ENCODE data around the gene NUP205. TPM values are rescaled to one million over a fixed set of nuclear protein-coding genes. Genes with fewer than 3 reads are reported as not detected.

Gene NUP205
- total RNA-seq, 4 donors from 2014 or later, result 19.4 to 51.2 (median 23.3) TPM

DNA sequence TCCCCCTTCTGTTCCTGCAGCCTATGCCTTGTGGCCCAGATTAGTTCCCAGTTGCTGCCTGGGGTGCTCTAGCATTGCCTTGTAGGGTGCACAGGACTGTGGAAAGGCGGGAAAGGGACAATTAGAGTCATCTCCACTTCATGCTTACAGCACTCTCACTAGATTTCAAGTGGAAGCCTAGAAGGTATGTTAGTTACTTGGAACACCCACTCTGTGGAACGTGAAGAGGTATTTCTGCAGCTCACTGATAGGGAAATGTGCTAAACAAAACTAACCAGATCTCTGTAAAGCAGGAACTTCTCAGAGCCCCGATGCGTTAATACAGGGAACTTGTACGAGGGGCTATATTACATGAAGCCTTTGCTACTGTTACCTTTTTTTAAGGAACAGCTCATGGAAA, 124.0 kb downstream of the NUP205 start:
- Histone ChIP-seq H3K36me3 (peaks cover 0 to 5% (median 0%) of the 10 kb centered on the region in 3 donors), H3K27ac (no peak overlapping the region), H3K4me1 (no peaks in the 10 kb centered on the region), H3K4me3 (no peak overlapping the region), H3K9me3 (no peaks in the 10 kb centered on the region), H3K27me3 (no peaks in the 10 kb centered on the region)
- no peak for TF ChIP-seq POLR2A (IDR thresholded peaks at IDR 0.05)
- TF ChIP-seq, protein P1, sequence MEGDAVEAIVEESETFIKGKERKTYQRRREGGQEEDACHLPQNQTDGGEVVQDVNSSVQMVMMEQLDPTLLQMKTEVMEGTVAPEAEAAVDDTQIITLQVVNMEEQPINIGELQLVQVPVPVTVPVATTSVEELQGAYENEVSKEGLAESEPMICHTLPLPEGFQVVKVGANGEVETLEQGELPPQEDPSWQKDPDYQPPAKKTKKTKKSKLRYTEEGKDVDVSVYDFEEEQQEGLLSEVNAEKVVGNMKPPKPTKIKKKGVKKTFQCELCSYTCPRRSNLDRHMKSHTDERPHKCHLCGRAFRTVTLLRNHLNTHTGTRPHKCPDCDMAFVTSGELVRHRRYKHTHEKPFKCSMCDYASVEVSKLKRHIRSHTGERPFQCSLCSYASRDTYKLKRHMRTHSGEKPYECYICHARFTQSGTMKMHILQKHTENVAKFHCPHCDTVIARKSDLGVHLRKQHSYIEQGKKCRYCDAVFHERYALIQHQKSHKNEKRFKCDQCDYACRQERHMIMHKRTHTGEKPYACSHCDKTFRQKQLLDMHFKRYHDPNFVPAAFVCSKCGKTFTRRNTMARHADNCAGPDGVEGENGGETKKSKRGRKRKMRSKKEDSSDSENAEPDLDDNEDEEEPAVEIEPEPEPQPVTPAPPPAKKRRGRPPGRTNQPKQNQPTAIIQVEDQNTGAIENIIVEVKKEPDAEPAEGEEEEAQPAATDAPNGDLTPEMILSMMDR (IDR thresholded peaks at IDR 0.05), result no peak
- DNase-seq, result no peak

DNA sequence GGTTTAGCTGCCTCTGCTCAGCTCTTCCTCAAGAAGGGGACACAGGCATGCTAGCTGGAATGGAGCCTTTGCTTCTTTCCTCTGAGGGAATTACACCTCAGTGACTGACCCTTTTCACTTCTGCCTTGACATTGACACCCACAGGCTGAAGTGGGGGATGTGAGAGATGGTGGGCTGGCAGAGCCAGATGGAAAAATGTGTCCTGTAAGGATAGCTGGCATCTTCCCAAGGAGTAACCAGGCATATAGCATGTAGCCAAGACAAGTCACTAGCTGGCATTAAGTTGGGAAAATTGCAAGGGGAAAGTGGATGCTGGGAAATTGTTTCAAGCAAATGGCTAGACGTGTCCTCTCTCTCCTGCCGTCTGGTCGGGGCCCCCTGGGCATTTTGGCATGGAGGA, 124.5 kb downstream of the NUP205 start:
- DNase-seq, result no peak
- TF ChIP-seq POLR2A (IDR thresholded peaks at IDR 0.05), result no peak
- TF ChIP-seq, protein P1 (IDR thresholded peaks at IDR 0.05), result no peak
- Histone ChIP-seq H3K36me3 (peaks cover 0 to 5% (median 0%) of the 10 kb centered on the region in 3 donors), H3K27ac (no peak overlapping the region), H3K9me3 (no peaks in the 10 kb centered on the region), H3K4me3 (no peak overlapping the region), H3K4me1 (no peaks in the 10 kb centered on the region), H3K27me3 (no peaks in the 10 kb centered on the region)

DNA sequence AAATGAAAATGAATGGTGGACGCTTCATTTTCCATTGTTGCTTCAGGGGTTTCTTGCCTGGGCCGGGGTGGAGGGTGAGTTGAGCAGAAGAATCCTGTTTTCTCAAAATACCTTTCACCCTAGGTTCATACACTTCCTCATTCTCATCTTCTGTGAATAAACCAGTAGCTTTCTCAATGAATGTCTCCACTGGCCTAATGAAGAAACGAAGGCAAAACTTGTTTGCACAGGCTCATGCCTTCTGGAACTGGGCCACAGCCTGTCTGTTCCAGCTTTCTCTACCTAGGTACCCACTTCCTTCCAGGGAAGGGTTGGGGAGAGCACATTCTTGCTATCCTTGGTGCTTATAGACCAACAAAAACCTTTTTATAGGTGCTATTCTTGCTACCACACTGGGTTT, 125.9 kb downstream of the NUP205 start:
- no peaks in the 10 kb centered on the region for H3K27me3 ChIP-seq
- peaks cover 0 to 5% (median 0%) of the 10 kb centered on the region in 3 donors for H3K36me3 ChIP-seq
- H3K4me3 ChIP-seq, result no peak overlapping the region
- DNase-seq, result no peak
- H3K4me1 ChIP-seq, result no peaks in the 10 kb centered on the region
- H3K27ac ChIP-seq, result no peak overlapping the region
- TF ChIP-seq, protein P1 (IDR thresholded peaks at IDR 0.05), result no peak
- TF ChIP-seq POLR2A (IDR thresholded peaks at IDR 0.05), result no peak
- no peaks in the 10 kb centered on the region for H3K9me3 ChIP-seq

DNA sequence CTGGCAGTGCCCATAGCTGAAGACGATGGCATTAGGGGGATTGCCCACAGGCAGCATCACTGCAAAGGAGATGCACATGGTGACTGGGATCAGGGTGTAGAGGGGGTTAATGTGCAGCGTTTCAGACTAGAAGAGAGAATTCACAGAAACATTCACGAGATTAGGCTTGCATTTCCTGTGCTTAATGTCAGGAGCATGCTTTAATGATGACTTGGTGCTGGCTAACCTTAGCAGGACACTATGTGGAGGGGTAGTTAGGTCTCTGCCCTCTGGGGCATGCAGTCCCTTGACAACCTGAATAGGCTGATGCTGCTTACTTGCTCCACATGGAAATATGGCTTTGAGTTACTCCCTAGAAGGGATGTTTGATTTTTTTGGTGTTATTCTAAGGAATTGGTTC, 126.4 kb downstream of the NUP205 start:
- Histone ChIP-seq H3K36me3 (peaks cover 0 to 5% (median 0%) of the 10 kb centered on the region in 3 donors), H3K27me3 (no peaks in the 10 kb centered on the region), H3K9me3 (no peaks in the 10 kb centered on the region), H3K4me1 (no peaks in the 10 kb centered on the region), H3K4me3 (no peak overlapping the region), H3K27ac (no peak overlapping the region)
- TF ChIP-seq, protein P1 (IDR thresholded peaks at IDR 0.05), result no peak
- no peak for TF ChIP-seq POLR2A (IDR thresholded peaks at IDR 0.05)
- DNase-seq, result no peak

DNA sequence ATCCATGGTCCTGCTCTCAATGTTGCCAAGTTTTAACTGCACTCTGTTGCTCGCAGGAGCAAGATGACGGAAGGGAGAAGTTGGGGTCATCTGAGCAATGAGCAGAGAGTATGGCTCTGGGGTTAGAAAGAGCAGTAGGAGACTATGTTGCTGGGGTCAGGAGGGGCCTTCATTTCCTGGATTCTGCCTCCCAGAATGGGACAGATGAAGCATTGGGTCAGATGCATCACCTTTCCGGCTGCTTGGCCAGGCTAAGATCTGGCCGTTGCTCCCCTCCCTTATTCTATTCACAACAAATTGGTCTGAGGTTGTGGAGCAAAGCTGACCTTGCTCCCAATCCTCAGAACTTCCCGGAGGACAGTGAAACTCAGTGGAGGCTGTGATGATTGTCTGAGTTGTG, 127.0 kb downstream of the NUP205 start:
- no peaks in the 10 kb centered on the region for H3K27me3 ChIP-seq
- H3K4me3 ChIP-seq, result no peak overlapping the region
- H3K9me3 ChIP-seq, result no peaks in the 10 kb centered on the region
- H3K4me1 ChIP-seq, result no peaks in the 10 kb centered on the region
- no peak for TF ChIP-seq POLR2A (IDR thresholded peaks at IDR 0.05)
- TF ChIP-seq, protein P1 (IDR thresholded peaks at IDR 0.05), result no peak
- DNase-seq, result no peak
- H3K27ac ChIP-seq, result no peak overlapping the region
- H3K36me3 ChIP-seq, result peaks cover 0 to 5% (median 0%) of the 10 kb centered on the region in 3 donors

All from Peyer's patch (tissue), 4 donors.